ENCODE measurements around the gene DENND1B.

DENND1B gene

GRCh38 chr1:197546989-197547388, 228.3 kb downstream of the DENND1B start:
- Histone ChIP-seq H2AFZ (ENCODE audit: low read length) (no peak overlapping the region), H3K27ac (ENCODE audit: low read length) (no peak overlapping the region), H3K9ac (ENCODE audit: low read length) (no peak overlapping the region), H4K20me1 (ENCODE audit: insufficient read depth, low read length) (no peaks in the 10 kb centered on the region), H3K4me2 (ENCODE audit: low read depth, low read length) (no peak overlapping the region), H3K4me1 (ENCODE audit: low read length) (peaks cover 11% of the 10 kb centered on the region; the same call in 1 of the 2 replicates), H3K27me3 (replicated peaks; ENCODE audit: insufficient read depth, low read length) (no peaks in the 10 kb centered on the region), H3K79me2 (ENCODE audit: low read length) (no peaks in the 10 kb centered on the region), H3K36me3 (replicated peaks; ENCODE audit: insufficient read depth, low read length) (no peaks in the 10 kb centered on the region; the same call in 1 of the 2 replicates), H3K9me3 (replicated peaks; ENCODE audit: insufficient read depth, low read length) (no peaks in the 10 kb centered on the region), H3K9me2 (replicated peaks; ENCODE audit: insufficient read depth, low read length) (no peaks in the 10 kb centered on the region), H3K4me3 (ENCODE audit: low read length) (no peak overlapping the region), H3F3A (ENCODE audit: insufficient read depth, low read length) (no peaks in the 10 kb centered on the region)
- DNase-seq = no peak
- TF ChIP-seq CTCF (IDR thresholded peaks at IDR 0.05; ENCODE audit: low read length) (no peak), EZH2 (optimal IDR thresholded peaks at IDR 0.05; ENCODE audit: low read depth, low read length) (no peak), EZH2phosphoT487 (IDR thresholded peaks at IDR 0.05; ENCODE audit: low read length) (no peak)

GRCh38 chr1:197544553-197544952, 230.7 kb downstream of the DENND1B start:
- Histone ChIP-seq H3K36me3 (replicated peaks; ENCODE audit: insufficient read depth, low read length) (no peaks in the 10 kb centered on the region; the same call in 1 of the 2 replicates), H3K4me1 (ENCODE audit: low read length) (peaks cover 11% of the 10 kb centered on the region; the same call in 1 of the 2 replicates), H3K4me3 (ENCODE audit: low read length) (no peak overlapping the region), H3K9ac (ENCODE audit: low read length) (no peak overlapping the region), H3K79me2 (ENCODE audit: low read length) (no peaks in the 10 kb centered on the region), H4K20me1 (ENCODE audit: insufficient read depth, low read length) (no peaks in the 10 kb centered on the region), H3K9me2 (replicated peaks; ENCODE audit: insufficient read depth, low read length) (no peaks in the 10 kb centered on the region), H3K4me2 (ENCODE audit: low read depth, low read length) (no peak overlapping the region), H3F3A (ENCODE audit: insufficient read depth, low read length) (no peaks in the 10 kb centered on the region), H2AFZ (ENCODE audit: low read length) (no peak overlapping the region), H3K9me3 (replicated peaks; ENCODE audit: insufficient read depth, low read length) (no peaks in the 10 kb centered on the region), H3K27ac (ENCODE audit: low read length) (no peak overlapping the region), H3K27me3 (replicated peaks; ENCODE audit: insufficient read depth, low read length) (no peaks in the 10 kb centered on the region)
- TF ChIP-seq CTCF (IDR thresholded peaks at IDR 0.05; ENCODE audit: low read length) (no peak), EZH2phosphoT487 (IDR thresholded peaks at IDR 0.05; ENCODE audit: low read length) (no peak), EZH2 (optimal IDR thresholded peaks at IDR 0.05; ENCODE audit: low read depth, low read length) (no peak)
- DNase-seq = no peak

- Histone ChIP-seq H3K4me1 (ENCODE audit: low read length) (peaks cover 11% of the 10 kb centered on the region; the same call in 1 of the 2 replicates), H3K4me2 (ENCODE audit: low read depth, low read length) (no peak overlapping the region), H3K9me3 (replicated peaks; ENCODE audit: insufficient read depth, low read length) (no peaks in the 10 kb centered on the region), H4K20me1 (ENCODE audit: insufficient read depth, low read length) (no peaks in the 10 kb centered on the region), H3K9me2 (replicated peaks; ENCODE audit: insufficient read depth, low read length) (no peaks in the 10 kb centered on the region), H3K9ac (ENCODE audit: low read length) (no peak overlapping the region), H3K36me3 (replicated peaks; ENCODE audit: insufficient read depth, low read length) (no peaks in the 10 kb centered on the region; the same call in 1 of the 2 replicates), H3F3A (ENCODE audit: insufficient read depth, low read length) (no peaks in the 10 kb centered on the region), H3K27ac (ENCODE audit: low read length) (no peak overlapping the region), H3K79me2 (ENCODE audit: low read length) (no peaks in the 10 kb centered on the region), H3K4me3 (ENCODE audit: low read length) (no peak overlapping the region), H2AFZ (ENCODE audit: low read length) (no peak overlapping the region), H3K27me3 (replicated peaks; ENCODE audit: insufficient read depth, low read length) (no peaks in the 10 kb centered on the region)
- DNase-seq = no peak
- TF ChIP-seq EZH2phosphoT487 (IDR thresholded peaks at IDR 0.05; ENCODE audit: low read length) (no peak), CTCF (IDR thresholded peaks at IDR 0.05; ENCODE audit: low read length) (no peak), EZH2 (optimal IDR thresholded peaks at IDR 0.05; ENCODE audit: low read depth, low read length) (no peak)
These were observed 231.2 kb downstream of the DENND1B start for GRCh38 chr1:197544130-197544529.

All from MM.1S (cell line).